H9 (cell line): ENCODE results near the gene FAM210B. TPM values are rescaled to one million over a fixed set of nuclear protein-coding genes. Genes with fewer than 3 reads are reported as not detected.

Experiments
- DNase-seq: peaks from one replicate; pipeline ENCODE4 v3.0.0-alpha.2; 2017
- H2AFZ ChIP-seq: one replicate; pipeline ENCODE4 v1.6.1; 2013; ENCODE audit warnings: mild to moderate bottlenecking, low read length, control low read depth, moderate library complexity
- H2AK5ac ChIP-seq: 2 replicates; pipeline ENCODE4 v1.6.1; 2013; ENCODE audit warnings: low read length, control low read depth, mixed read lengths; ENCODE audit not compliant: insufficient read length
- H2BK120ac ChIP-seq: one replicate; pipeline ENCODE4 v1.6.1; 2013; ENCODE audit warnings: low read depth, mild to moderate bottlenecking, low read length, control low read depth, inconsistent platforms; ENCODE audit not compliant: poor library complexity, severe bottlenecking
- H2BK12ac ChIP-seq: 2 replicates; pipeline ENCODE4 v1.6.1; 2013; ENCODE audit warnings: low read length, control low read depth, mixed read lengths, low read depth; ENCODE audit not compliant: insufficient read length
- H2BK15ac ChIP-seq: 2 replicates; pipeline ENCODE4 v1.6.1; 2013; ENCODE audit warnings: low read depth, low read length, control low read depth
- H2BK20ac ChIP-seq: one replicate; pipeline ENCODE4 v1.6.1; 2013; ENCODE audit warnings: low read depth, mild to moderate bottlenecking, low read length, control low read depth, inconsistent platforms; ENCODE audit not compliant: poor library complexity, severe bottlenecking
- H2BK5ac ChIP-seq: 2 replicates; pipeline ENCODE4 v1.6.1; 2013; ENCODE audit warnings: low read length, control low read depth, mixed read lengths; ENCODE audit not compliant: insufficient read length
- H3K14ac ChIP-seq: 2 replicates; pipeline ENCODE4 v1.6.1; 2013; ENCODE audit warnings: low read length, control low read depth; ENCODE audit not compliant: insufficient read depth
- H3K18ac ChIP-seq: 2 replicates; pipeline ENCODE4 v1.6.1; 2013; ENCODE audit warnings: low read depth, mild to moderate bottlenecking, mixed read lengths, low read length, control low read depth; ENCODE audit not compliant: insufficient read length
- H3K23ac ChIP-seq: 2 replicates; pipeline ENCODE4 v1.6.1; 2013; ENCODE audit warnings: low read length, control low read depth, mixed read lengths, low read depth; ENCODE audit not compliant: insufficient read length
- H3K23me2 ChIP-seq: 2 replicates; pipeline ENCODE4 v1.6.1; 2013; ENCODE audit warnings: low read depth, mild to moderate bottlenecking, mixed read lengths, low read length, control low read depth; ENCODE audit not compliant: insufficient read length, poor library complexity, severe bottlenecking
- H3K27ac ChIP-seq: 2 replicates; pipeline ENCODE4 v1.5.1; 2013; ENCODE audit warnings: low read length, control low read depth, mixed read lengths, low read depth; ENCODE audit not compliant: insufficient read length
- H3K27me3 ChIP-seq: 2 replicates; pipeline ENCODE4 v1.6.1; 2013; ENCODE audit warnings: low read length, control low read depth, inconsistent platforms; ENCODE audit not compliant: insufficient read depth
- H3K4ac ChIP-seq: 2 replicates; pipeline ENCODE4 v1.6.1; 2013; ENCODE audit warnings: low read depth, mild to moderate bottlenecking, control low read depth, inconsistent platforms, low read length, moderate library complexity
- H3K4me1 ChIP-seq: 2 replicates; pipeline ENCODE4 v1.6.1; 2013; ENCODE audit warnings: low read length, control low read depth, inconsistent platforms; ENCODE audit not compliant: insufficient read depth
- H3K4me2 ChIP-seq: 2 replicates; pipeline ENCODE4 v1.6.1; 2013; ENCODE audit warnings: low read length, control low read depth, mixed read lengths; ENCODE audit not compliant: insufficient read length, insufficient read depth
- H3K56ac ChIP-seq: 2 replicates; pipeline ENCODE4 v1.6.1; 2013; ENCODE audit warnings: low read depth, mild to moderate bottlenecking, mixed read lengths, low read length, control low read depth; ENCODE audit not compliant: insufficient read length
- H3K79me1 ChIP-seq: 2 replicates; pipeline ENCODE4 v1.6.1; 2013; ENCODE audit warnings: low read depth, mild to moderate bottlenecking, moderate library complexity, low read length, control low read depth, inconsistent platforms; ENCODE audit not compliant: insufficient read depth, poor library complexity, severe bottlenecking
- H3K79me2 ChIP-seq: 2 replicates; pipeline ENCODE4 v1.6.1; 2013; ENCODE audit warnings: low read length, control low read depth, inconsistent platforms; ENCODE audit not compliant: insufficient read depth
- H3K9ac ChIP-seq: 2 replicates; pipeline ENCODE4 v1.6.1; 2013; ENCODE audit warnings: low read length, control low read depth, mixed read lengths; ENCODE audit not compliant: insufficient read length; ENCODE audit errors: extremely low read depth
- H3K9me3 ChIP-seq: one replicate; pipeline ENCODE4 v1.6.1; 2013; ENCODE audit warnings: low read depth, low read length, inconsistent platforms; ENCODE audit not compliant: control insufficient read depth
- H3T11ph ChIP-seq: one replicate; pipeline ENCODE4 v1.6.1; 2013; ENCODE audit warnings: mild to moderate bottlenecking, low read length, control low read depth, inconsistent platforms
- H4K20me1 ChIP-seq: one replicate; pipeline ENCODE4 v1.6.1; 2013; ENCODE audit not compliant: control insufficient read depth, insufficient read length, insufficient read depth
- H4K5ac ChIP-seq: 2 replicates; pipeline ENCODE4 v1.6.1; 2013; ENCODE audit warnings: low read depth, mild to moderate bottlenecking, mixed read lengths, low read length, control low read depth; ENCODE audit not compliant: insufficient read length
- H4K8ac ChIP-seq: replicated peaks from 2 replicates; pipeline ENCODE4 v1.6.1; 2013; ENCODE audit warnings: low read length, control low read depth, mixed read lengths, low read depth; ENCODE audit not compliant: insufficient read length
- H4K91ac ChIP-seq: 2 replicates; pipeline ENCODE4 v1.6.1; 2013; ENCODE audit warnings: low read depth, mild to moderate bottlenecking, moderate library complexity, mixed read lengths, low read length, control low read depth; ENCODE audit not compliant: insufficient read length
- H3K27ac Mint-ChIP-seq, 3 experiments: 2 replicates in 2 of 3; 3 replicates in 1 of 3; pipeline ENCODE4 v1.8.0; 2020 to 2021; ENCODE audit warnings: mixed read lengths in 3 of 3, mild to moderate bottlenecking in 1 of 3, moderate library complexity in 1 of 3
- H3K27me3 Mint-ChIP-seq: 2 replicates; pipeline ENCODE4 v1.8.0; 2021; ENCODE audit warnings: low read depth, mild to moderate bottlenecking, moderate library complexity, mixed read lengths
- H3K36me3 Mint-ChIP-seq, 3 experiments: 2 replicates in 2 of 3; 3 replicates in 1 of 3; pipeline ENCODE4 v1.8.0; 2020 to 2021; ENCODE audit warnings: low read depth in 3 of 3, mixed read lengths in 3 of 3; ENCODE audit not compliant: insufficient read depth in 1 of 3
- H3K4me1 Mint-ChIP-seq, 2 experiments: 2 replicates each; pipeline ENCODE4 v1.8.0; 2020; ENCODE audit warnings: mixed read lengths in 2 of 2
- H3K4me3 Mint-ChIP-seq, 2 experiments: 2 replicates in 1 of 2; 3 replicates in 1 of 2; pipeline ENCODE4 v1.8.0; 2020 to 2021; ENCODE audit warnings: mild to moderate bottlenecking in 2 of 2, mixed read lengths in 2 of 2, moderate library complexity in 1 of 2
- H3K9me3 Mint-ChIP-seq, 2 experiments: 2 replicates in 1 of 2; 3 replicates in 1 of 2; pipeline ENCODE4 v1.8.0; 2020; ENCODE audit warnings: mild to moderate bottlenecking in 2 of 2, mixed read lengths in 2 of 2, moderate library complexity in 1 of 2
- CTCF ChIP-seq: fragments of 200-600 bp; sonication (generic); conservative IDR thresholded peaks from 3 replicates; pipeline ENCODE4 v1.8.0; 2021; ENCODE audit warnings: antibody characterized with exemption, mild to moderate bottlenecking
- WGBS: extraction: QIAGEN DNeasy Blood & Tissue Kit; methylation state at CpG from one replicate; pipeline ENCODE4 v1.1.7; 2013; ENCODE audit warnings: missing lambda C conversion rate, low lambda C conversion rate, mixed read lengths; ENCODE audit not compliant: insufficient read length; ENCODE audit errors: extremely low coverage; 5-methylcytosine and 5-hydroxymethylcytosine counted together
- total RNA-seq: library from RNA; stranded (reverse); gene quantifications from 2 replicates; pipeline ENCODE4 v1.2.1, GENCODE V29; 2021

The FAM210B gene
- total RNA-seq, 1 experiment from 2014 or later: 24.2 TPM

- Histone ChIP-seq H3T11ph (no peak overlapping the region), H3K79me1 (no peaks in the 10 kb centered on the region), H3K14ac (no peak overlapping the region), H4K8ac (no peak overlapping the region), H3K9me3 (no peaks in the 10 kb centered on the region), H3K56ac (no peak overlapping the region), H2BK5ac (no peak overlapping the region), H2AFZ (no peak overlapping the region), H3K23ac (no peak overlapping the region), H2BK20ac (no peak overlapping the region), H3K79me2 (no peaks in the 10 kb centered on the region), H2AK5ac (no peak overlapping the region), H3K27me3 (peaks cover 22% of the 10 kb centered on the region; the same call in 1 of the 2 replicates), H3K4me2 (no peak overlapping the region), H2BK12ac (no peak overlapping the region), H3K4ac (no peak overlapping the region), H3K9ac (no peak overlapping the region), H3K23me2 (peaks cover 3% of the 10 kb centered on the region), H4K91ac (no peak overlapping the region), H2BK120ac (no peak overlapping the region), H4K5ac (no peak overlapping the region), H2BK15ac (no peak overlapping the region), H4K20me1 (no peaks in the 10 kb centered on the region), H3K27ac (no peak overlapping the region), H3K4me1 (no peaks in the 10 kb centered on the region), H3K18ac (no peak overlapping the region)
- Mint-ChIP-seq H3K4me1 (peaks cover 12% of the 10 kb centered on the region in 2 experiments), H3K27ac (no peak overlapping the region), H3K27me3 (peaks cover 71% of the 10 kb centered on the region), H3K9me3 (peaks cover 34 to 35% of the 10 kb centered on the region in 2 experiments), H3K4me3 (no peak overlapping the region), H3K36me3 (peaks cover 0 to 1% (median under 1%) of the 10 kb centered on the region in 3 experiments; a peak in 6 of 7 replicates)
- DNase-seq: no peak
- WGBS: no CpG with 5 or more reads among the region's 3 CpGs
- no peak for TF ChIP-seq CTCF
Measured at GRCh38 chr20:56342783-56343182, 16.0 kb upstream of the FAM210B start.
